ENCODE measurements around the gene PLD5.
"Not testable (repeated sequence)": the region's sequence is repeated elsewhere in the genome, so short reads cannot be mapped to it uniquely, and the experiment has no call there.

GRCh38 chr1:242224878-242225766 is 299.4 kb downstream of the PLD5 start:
- not testable (repeated sequence) for TF ChIP-seq CTCF, POLR2A (IDR thresholded peaks at IDR 0.05)

Measured in body of pancreas (tissue), 4 donors.